GM10266 (cell line): Measurements from ENCODE around the gene RAP1GAP.

ENCODE experiments used
- DNase-seq: peaks from one replicate; pipeline ENCODE4 v3.0.0; 2012; ENCODE audit errors: extremely low spot score
- TF ChIP-seq, protein P1 (sequence below): IDR thresholded peaks from 2 replicates; pipeline ENCODE4 v1.5.1; 2012; ENCODE audit warnings: mild to moderate bottlenecking, low read depth; ENCODE audit not compliant: control insufficient read depth, insufficient read depth; ENCODE audit errors: missing control alignments

RAP1GAP gene

DNA sequence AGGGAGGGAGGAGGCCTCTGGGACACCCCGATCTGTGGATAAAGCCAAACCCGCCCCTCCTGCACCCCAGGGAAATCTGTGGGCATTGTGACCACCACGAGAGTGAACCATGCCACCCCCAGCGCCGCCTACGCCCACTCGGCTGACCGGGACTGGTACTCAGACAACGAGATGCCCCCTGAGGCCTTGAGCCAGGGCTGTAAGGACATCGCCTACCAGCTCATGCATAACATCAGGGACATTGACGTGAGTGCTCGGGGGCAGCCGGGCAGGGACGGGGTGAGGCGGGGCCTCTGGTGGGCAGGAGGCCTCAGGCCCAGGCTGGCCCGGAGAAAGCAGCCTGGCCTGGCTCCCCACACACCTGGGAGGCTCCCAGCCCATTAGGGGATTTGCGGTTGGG lies 105.2 kb downstream of the RAP1GAP start:
- TF ChIP-seq, protein P1, sequence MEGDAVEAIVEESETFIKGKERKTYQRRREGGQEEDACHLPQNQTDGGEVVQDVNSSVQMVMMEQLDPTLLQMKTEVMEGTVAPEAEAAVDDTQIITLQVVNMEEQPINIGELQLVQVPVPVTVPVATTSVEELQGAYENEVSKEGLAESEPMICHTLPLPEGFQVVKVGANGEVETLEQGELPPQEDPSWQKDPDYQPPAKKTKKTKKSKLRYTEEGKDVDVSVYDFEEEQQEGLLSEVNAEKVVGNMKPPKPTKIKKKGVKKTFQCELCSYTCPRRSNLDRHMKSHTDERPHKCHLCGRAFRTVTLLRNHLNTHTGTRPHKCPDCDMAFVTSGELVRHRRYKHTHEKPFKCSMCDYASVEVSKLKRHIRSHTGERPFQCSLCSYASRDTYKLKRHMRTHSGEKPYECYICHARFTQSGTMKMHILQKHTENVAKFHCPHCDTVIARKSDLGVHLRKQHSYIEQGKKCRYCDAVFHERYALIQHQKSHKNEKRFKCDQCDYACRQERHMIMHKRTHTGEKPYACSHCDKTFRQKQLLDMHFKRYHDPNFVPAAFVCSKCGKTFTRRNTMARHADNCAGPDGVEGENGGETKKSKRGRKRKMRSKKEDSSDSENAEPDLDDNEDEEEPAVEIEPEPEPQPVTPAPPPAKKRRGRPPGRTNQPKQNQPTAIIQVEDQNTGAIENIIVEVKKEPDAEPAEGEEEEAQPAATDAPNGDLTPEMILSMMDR: no peak
- DNase-seq: no peak

DNA sequence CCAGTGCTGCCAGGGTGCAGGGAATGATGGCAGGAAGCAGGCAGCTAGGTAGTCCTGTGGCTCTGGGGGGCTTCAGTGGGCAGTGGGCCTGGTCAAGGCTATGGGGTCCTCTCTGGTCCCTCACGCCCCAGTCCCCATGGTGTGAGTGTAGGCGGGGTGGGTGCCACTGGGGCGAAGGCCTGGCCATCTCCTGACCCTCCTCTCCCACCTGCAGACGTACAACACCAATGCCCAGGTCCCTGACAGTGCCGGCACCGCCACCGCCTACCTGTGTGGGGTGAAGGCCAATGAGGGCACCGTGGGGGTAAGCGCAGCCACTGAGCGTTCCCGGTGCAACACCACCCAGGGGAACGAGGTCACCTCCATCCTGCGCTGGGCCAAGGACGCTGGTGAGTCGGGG lies 106.3 kb downstream of the RAP1GAP start:
- TF ChIP-seq, protein P1: no peak

GRCh38 chr1:21560916-21561638 lies 108.1 kb downstream of the RAP1GAP start:
- TF ChIP-seq, protein P1: no peak

More for the DNA sequence above, 106.3 kb downstream of the RAP1GAP start:
- no peak for DNase-seq

GRCh38 chr1:21559788-21560567 lies 109.2 kb downstream of the RAP1GAP start:
- TF ChIP-seq, protein P1: no peak
- DNase-seq: no peak

More at GRCh38 chr1:21560916-21561638, 108.1 kb downstream of the RAP1GAP start:
- DNase-seq: no peak

GRCh38 chr1:21553116-21553926 lies 115.8 kb downstream of the RAP1GAP start:
- DNase-seq: no peak

GRCh38 chr1:21552715-21553114 lies 116.4 kb downstream of the RAP1GAP start:
- TF ChIP-seq, protein P1: no peak
- DNase-seq: no peak

More at GRCh38 chr1:21553116-21553926, 115.8 kb downstream of the RAP1GAP start:
- TF ChIP-seq, protein P1: no peak
